Sigmoid colon (tissue), 7 donors: ENCODE data around the gene HEXB. TPM values are rescaled to one million over a fixed set of nuclear protein-coding genes. Genes with fewer than 3 reads are reported as not detected.

Experiments
- DNase-seq: peaks from one replicate; pipeline ENCODE4 v3.0.0-alpha.2; 2019
- H3K27ac ChIP-seq, 4 donors: fragments of 200-600 bp; sonication (generic); one replicate each; pipeline ENCODE4 v1.5.1; 2016 to 2019; ENCODE audit warnings: mild to moderate bottlenecking in 1 of 4
- H3K27me3 ChIP-seq, 3 donors: fragments of 200-600 bp; sonication (generic); one replicate each; pipeline ENCODE4 v1.5.1; 2019; ENCODE audit warnings: mild to moderate bottlenecking in 1 of 3
- H3K36me3 ChIP-seq, 4 donors: fragments of 200-600 bp; sonication (generic); one replicate each; pipeline ENCODE4 v1.5.1; 2016 to 2019
- H3K4me1 ChIP-seq, 4 donors: fragments of 200-600 bp; sonication (generic); one replicate each; pipeline ENCODE4 v1.5.1; 2017 to 2019
- H3K4me3 ChIP-seq, 4 donors: fragments of 200-600 bp; sonication (generic); one replicate each; pipeline ENCODE4 v1.5.1; 2017 to 2019; ENCODE audit warnings: mild to moderate bottlenecking in 2 of 4, moderate library complexity in 1 of 4
- H3K9me3 ChIP-seq, 4 donors: fragments of 200-600 bp in 3 of 4; sonication (generic) in 3 of 4; one replicate each; pipeline versions ENCODE4 v1.5.1 to v1.6.1; 2013 to 2019
- EP300 ChIP-seq, 4 donors: sonication (generic); formaldehyde crosslinking; IDR thresholded peaks; one replicate each; pipeline ENCODE4 v1.6.1; 2017; ENCODE audit warnings: antibody characterized with exemption in 4 of 4
- POLR2A ChIP-seq, 2 donors: fragments of 450-650 bp; IDR thresholded peaks; one replicate each; pipeline ENCODE4 v1.6.1; 2016; ENCODE audit warnings: antibody characterized with exemption in 2 of 2, mild to moderate bottlenecking in 2 of 2, moderate library complexity in 2 of 2
- POLR2AphosphoS5 ChIP-seq, 4 donors: sonication (generic); formaldehyde crosslinking; IDR thresholded peaks; one replicate each; pipeline ENCODE4 v1.6.1; 2017; ENCODE audit warnings: antibody characterized with exemption in 4 of 4
- WGBS, 2 donors: extraction: QIAGEN DNeasy Blood & Tissue Kit; methylation state at CpG; one replicate each; pipeline ENCODE4 v1.1.7; 2013; 5-methylcytosine and 5-hydroxymethylcytosine counted together
- intact Hi-C: fragments of 100-400 bp; cut with DNase I; formaldehyde crosslinking; loops from one replicate; pipeline ENCODE4 v1.15.1; 2023
- polyA plus RNA-seq, 3 donors: library from polyadenylated mRNA; stranded (reverse); fragments of 200-250 nt; gene quantifications; one replicate each; pipeline ENCODE4 v1.2.3, GENCODE V29; 2013
- total RNA-seq, 4 donors: library from RNA; depleted of rRNA; stranded (reverse); fragments of >200 nt; gene quantifications; one replicate each; pipeline ENCODE4 v1.1.0, GENCODE V29; 2016
- TF ChIP-seq, protein P1 (sequence below), 4 experiments: fragments of 450-650 bp in 3 of 4; fragments of 200-600 bp in 1 of 4; IDR thresholded peaks; one replicate each; pipeline ENCODE4 v1.5.1; 2016 to 2019; ENCODE audit warnings: antibody characterized with exemption in 4 of 4, mild to moderate bottlenecking in 3 of 4, moderate library complexity in 2 of 4
- donor health status: healthy with polysubstance abuse.
- donor health status: Bipolar disorder and iron deficiency.
- donor health status: healthy.

Gene HEXB
- total and polyA plus RNA-seq, 7 donors = 51.7 to 132 (median 95.7) TPM

- WGBS, 2 donors = 4% methylated on average over 28 of the region's 28 CpGs
- peak overlapping the region; percentile 52 to 71 (median 58) for H3K4me3 ChIP-seq
- peaks cover 0 to 36% (median 26%) of the 10 kb centered on the region in 4 donors for H3K4me1 ChIP-seq
- DNase-seq = no peak
- H3K36me3 ChIP-seq = no peaks in the 10 kb centered on the region
- TF ChIP-seq POLR2AphosphoS5 (IDR thresholded peaks at IDR 0.05) = no peak
- TF ChIP-seq, protein P1, sequence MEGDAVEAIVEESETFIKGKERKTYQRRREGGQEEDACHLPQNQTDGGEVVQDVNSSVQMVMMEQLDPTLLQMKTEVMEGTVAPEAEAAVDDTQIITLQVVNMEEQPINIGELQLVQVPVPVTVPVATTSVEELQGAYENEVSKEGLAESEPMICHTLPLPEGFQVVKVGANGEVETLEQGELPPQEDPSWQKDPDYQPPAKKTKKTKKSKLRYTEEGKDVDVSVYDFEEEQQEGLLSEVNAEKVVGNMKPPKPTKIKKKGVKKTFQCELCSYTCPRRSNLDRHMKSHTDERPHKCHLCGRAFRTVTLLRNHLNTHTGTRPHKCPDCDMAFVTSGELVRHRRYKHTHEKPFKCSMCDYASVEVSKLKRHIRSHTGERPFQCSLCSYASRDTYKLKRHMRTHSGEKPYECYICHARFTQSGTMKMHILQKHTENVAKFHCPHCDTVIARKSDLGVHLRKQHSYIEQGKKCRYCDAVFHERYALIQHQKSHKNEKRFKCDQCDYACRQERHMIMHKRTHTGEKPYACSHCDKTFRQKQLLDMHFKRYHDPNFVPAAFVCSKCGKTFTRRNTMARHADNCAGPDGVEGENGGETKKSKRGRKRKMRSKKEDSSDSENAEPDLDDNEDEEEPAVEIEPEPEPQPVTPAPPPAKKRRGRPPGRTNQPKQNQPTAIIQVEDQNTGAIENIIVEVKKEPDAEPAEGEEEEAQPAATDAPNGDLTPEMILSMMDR (IDR thresholded peaks at IDR 0.05) = peak in 3 of 4 experiments; percentile 24 to 57 (median 24)
- H3K27ac ChIP-seq = peak overlapping the region; percentile 67 to 83 (median 78)
- no peaks in the 10 kb centered on the region for H3K27me3 ChIP-seq
- intact Hi-C loops = loop anchor here (2.0 kb wide), 1 partner anchor 607 kb away; no protein-coding TSS in a partner anchor
- no peaks in the 10 kb centered on the region for H3K9me3 ChIP-seq
Observed at GRCh38 chr5:74641735-74642542, 43.1 kb upstream of the HEXB start.

- H3K27me3 ChIP-seq = no peaks in the 10 kb centered on the region
- DNase-seq = no peak
- no peak overlapping the region for H3K27ac ChIP-seq
- peaks cover 0 to 36% (median 26%) of the 10 kb centered on the region in 4 donors for H3K4me1 ChIP-seq
- H3K36me3 ChIP-seq = no peaks in the 10 kb centered on the region
- H3K4me3 ChIP-seq = no peak overlapping the region
- WGBS, 2 donors = 69 to 75% methylated on average over 6 of the region's 6 CpGs
- no peak for TF ChIP-seq POLR2AphosphoS5 (IDR thresholded peaks at IDR 0.05)
- TF ChIP-seq EP300 (IDR thresholded peaks at IDR 0.05) = no peak
- no peak for TF ChIP-seq POLR2A (IDR thresholded peaks at IDR 0.05)
- TF ChIP-seq, protein P1 (IDR thresholded peaks at IDR 0.05) = no peak
- intact Hi-C loops = no loop called here
- H3K9me3 ChIP-seq = no peaks in the 10 kb centered on the region
Observed at GRCh38 chr5:74642543-74642863, 42.5 kb upstream of the HEXB start.

- intact Hi-C loops = no loop called here
- WGBS, 2 donors = 47 to 71% methylated on average over 4 of the region's 4 CpGs
Observed at GRCh38 chr5:74643111-74643562, 41.9 kb upstream of the HEXB start.

DNA sequence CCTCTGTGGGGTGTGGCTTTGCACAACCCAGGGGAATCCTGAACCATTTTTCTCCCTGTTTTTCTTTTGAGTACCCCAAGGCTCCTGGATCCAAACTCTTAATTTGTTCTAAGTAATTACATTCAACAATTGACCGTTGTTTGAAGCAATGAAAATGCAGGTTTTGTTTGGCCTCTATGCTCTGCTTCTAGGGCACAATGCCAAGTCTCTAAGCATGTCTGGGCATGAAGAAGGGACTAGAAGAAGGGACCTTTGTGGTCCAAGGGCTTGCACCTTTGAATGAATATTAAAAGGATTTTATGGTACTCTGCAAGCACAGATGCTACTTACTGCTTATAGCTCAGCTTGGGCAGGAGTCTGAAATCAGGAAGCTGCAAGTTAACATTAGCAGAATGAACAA is 37.9 kb upstream of the HEXB start:
- Histone ChIP-seq H3K4me3 (no peak overlapping the region), H3K4me1 (peaks cover 0 to 14% (median 4%) of the 10 kb centered on the region in 4 donors), H3K27ac (no peak overlapping the region), H3K36me3 (no peaks in the 10 kb centered on the region), H3K27me3 (no peaks in the 10 kb centered on the region), H3K9me3 (no peaks in the 10 kb centered on the region)
- no peak for TF ChIP-seq POLR2AphosphoS5 (IDR thresholded peaks at IDR 0.05)
- TF ChIP-seq EP300 (IDR thresholded peaks at IDR 0.05) = no peak
- TF ChIP-seq POLR2A (IDR thresholded peaks at IDR 0.05) = no peak
- TF ChIP-seq, protein P1 (IDR thresholded peaks at IDR 0.05) = no peak
- intact Hi-C loops = no loop called here
- WGBS, 2 donors = 16 to 68% methylated on average over 1 of the region's 1 CpG
- no peak for DNase-seq

More at GRCh38 chr5:74643111-74643562, 41.9 kb upstream of the HEXB start:
- Histone ChIP-seq H3K36me3 (no peaks in the 10 kb centered on the region), H3K27me3 (no peaks in the 10 kb centered on the region), H3K27ac (no peak overlapping the region), H3K4me1 (peaks cover 0 to 36% (median 25%) of the 10 kb centered on the region in 4 donors), H3K4me3 (no peak overlapping the region), H3K9me3 (no peaks in the 10 kb centered on the region)
- peak in 1 of 4 donors; percentile 40 for TF ChIP-seq POLR2AphosphoS5 (IDR thresholded peaks at IDR 0.05)
- TF ChIP-seq, protein P1 (IDR thresholded peaks at IDR 0.05) = no peak
- no peak for DNase-seq
